GM21367 (cell line): ENCODE measurements around the gene SLC35B4.

Experiments
- ATAC-seq: cut with Tn5 transposase; IDR thresholded peaks from one replicate; pipeline ENCODE4 v1.9.1; 2021; ENCODE audit not compliant: unreplicated experiment

Gene SLC35B4

GRCh38 chr7:134316539-134317344 is at the start of gene SLC35B4:
Gene SLC35B4, minus strand, starts transcription at chr7:134316930. Its CDS starts 179 bp downstream, at chr7:134316751.
- ATAC-seq: peak; percentile 99

- ATAC-seq: no peak
These were observed 49.8 kb upstream of the SLC35B4 start for GRCh38 chr7:134366481-134366880.

DNA sequence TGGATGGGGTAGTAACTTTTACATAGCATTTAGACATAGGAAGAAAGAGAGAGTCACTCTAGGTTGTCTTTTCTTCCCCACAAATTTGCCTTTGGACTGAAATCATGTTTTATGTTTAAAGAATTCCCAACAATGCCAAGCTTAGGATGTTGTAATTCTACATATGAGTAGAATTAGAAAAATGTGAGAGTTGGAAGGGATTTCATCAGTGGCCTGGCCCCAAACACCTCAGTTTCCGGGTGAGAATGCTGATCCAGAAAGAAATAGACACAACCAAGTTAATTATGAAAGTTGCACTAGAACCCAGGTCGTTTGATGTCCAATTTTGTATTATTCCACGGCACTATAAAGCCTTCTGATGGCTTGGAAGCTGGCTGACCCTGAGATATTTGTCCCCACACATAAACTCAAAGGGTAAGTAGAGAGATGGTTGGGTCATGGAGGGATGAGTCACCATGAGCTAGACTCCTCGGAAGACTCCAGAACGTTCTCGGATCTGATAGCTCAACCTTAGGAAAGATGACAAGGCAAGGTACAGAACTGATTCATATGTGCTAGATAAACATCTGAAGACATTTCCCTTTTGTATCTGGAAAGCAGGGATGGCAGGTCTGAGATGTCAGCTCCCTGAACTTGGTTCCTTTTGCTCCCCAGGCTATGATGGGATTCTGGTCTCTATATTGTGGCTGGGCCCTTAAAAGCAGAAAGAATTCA is 48.8 kb upstream of the SLC35B4 start:
- no peak for ATAC-seq

- ATAC-seq: no peak
These were observed 47.9 kb upstream of the SLC35B4 start for GRCh38 chr7:134364619-134365037.

DNA sequence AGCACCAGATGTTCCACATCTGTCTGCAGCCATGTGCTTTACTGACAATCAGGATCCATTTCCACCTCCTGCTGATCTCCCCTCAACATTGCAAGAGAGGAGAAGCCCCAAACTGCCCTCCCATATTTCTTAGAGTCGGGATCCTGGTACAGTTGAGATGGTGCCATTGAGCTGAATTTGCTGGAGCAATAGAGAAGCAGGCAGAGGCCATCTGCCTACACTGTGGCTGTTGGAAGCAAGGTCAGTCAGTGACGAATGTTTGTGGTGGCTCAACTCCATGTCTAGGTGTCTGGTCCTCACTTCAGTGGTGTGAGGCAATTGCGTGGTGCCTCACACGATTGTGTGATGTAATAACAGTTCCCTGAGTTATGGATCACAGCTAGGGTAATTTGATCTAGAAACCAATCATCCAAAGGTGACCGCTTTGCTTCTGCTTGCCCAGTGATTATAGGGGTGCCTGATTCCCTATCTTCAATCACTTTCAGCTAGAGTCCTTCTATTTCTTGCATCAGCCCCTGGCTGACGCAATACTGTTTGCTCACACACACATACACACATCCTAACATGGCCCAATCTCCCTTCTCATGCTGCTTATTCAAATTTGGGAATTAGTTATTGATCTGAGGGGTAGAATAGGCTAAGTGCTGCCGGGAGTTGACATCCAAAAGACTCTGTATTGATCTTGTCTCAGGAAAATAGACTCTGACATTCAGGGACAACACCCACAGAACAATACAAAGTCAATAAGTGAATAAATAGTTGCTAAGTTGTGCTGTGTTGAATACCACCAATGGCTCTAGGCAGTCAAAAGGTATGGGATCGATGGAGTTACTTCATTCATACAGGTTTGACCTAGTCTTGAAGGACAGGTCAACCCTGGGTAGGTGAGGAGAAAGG is 46.1 kb upstream of the SLC35B4 start:
- ATAC-seq: no peak

- ATAC-seq: no peak
These were observed 43.2 kb upstream of the SLC35B4 start for GRCh38 chr7:134359787-134360432.

DNA sequence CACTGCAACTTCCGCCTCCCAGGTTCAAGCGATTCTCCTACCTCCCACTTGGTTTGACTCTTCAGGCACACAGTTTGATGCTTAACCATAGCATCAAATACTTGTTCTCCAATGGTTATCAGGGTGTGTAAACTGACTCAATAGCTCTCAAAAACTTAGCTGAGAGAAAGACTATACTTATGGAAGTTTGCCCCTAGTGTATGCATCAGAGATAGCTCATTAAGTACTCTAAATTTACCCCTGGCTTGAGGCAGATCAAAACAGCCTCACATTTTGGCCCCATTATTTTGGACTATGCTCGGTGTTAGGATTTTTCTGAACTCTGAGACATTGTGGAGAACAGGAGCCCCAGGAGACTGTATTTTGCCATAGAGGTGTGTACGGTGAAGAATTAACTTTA is 40.8 kb upstream of the SLC35B4 start:
- ATAC-seq: no peak

DNA sequence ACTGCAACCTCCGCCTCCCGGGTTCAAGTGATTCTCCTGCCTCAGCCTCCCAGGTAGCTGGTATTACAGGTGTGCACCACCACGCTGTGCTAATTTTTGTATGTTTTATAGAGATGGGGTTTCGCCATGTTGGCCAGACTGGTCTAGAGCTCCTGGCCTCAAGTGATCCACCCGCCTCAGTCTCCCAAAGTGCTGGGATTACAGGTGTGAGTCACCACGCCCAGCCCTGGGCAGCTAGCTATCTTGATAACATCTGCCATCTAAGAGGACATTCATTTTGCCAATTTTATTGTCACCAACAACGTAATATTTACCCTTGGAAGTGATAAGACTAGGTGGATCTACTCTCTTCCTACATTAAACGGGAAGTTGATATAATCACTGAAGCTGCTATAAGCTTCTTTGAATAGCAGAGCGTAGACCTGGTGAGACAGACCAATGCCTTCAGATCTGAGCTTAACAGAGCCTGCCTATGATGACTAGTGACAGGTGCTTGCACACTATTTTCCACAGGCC is 39.7 kb upstream of the SLC35B4 start:
- no peak for ATAC-seq

- ATAC-seq: no peak
These were observed 39.2 kb upstream of the SLC35B4 start for GRCh38 chr7:134355927-134356326.

GRCh38 chr7:134355004-134355525 is 38.3 kb upstream of the SLC35B4 start:
- no peak for ATAC-seq

DNA sequence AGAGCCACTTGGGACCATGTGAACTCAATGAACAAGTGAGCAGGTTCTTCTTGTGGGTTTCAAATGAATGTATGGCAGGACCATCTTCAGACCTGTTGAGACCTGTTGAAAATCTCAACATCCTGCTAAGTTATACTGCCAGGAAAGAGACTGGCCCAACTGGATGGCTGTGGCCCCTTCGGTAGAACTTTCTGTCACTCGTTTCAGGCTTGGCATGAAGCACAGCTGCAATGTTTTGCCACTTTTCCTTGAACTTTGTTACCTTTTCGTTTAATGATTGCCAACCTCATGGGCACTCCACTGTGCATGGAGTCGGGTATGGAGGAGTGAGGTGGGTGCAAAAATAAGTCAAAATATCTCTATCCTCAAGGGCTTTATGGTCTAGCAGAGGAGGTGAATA is 36.7 kb upstream of the SLC35B4 start:
- no peak for ATAC-seq

DNA sequence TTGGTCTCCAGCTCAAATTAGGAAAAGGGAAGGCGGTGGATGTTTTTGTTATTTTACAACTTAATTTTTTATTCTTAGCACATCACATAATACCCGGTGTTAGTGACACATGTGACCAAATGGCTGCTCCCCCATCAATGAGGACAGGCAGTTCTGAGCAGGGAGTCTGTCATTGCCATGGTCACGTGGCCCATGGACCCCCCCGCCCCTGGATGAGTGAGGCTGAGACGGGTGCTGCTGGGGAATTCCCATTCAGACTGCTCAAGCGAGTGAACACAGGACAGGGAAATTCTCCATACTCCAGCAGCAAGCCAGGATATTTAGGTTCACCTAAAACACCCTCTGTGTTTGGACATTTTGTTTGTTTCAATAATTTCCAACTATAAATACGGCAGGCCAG is 34.7 kb upstream of the SLC35B4 start:
- no peak for ATAC-seq

DNA sequence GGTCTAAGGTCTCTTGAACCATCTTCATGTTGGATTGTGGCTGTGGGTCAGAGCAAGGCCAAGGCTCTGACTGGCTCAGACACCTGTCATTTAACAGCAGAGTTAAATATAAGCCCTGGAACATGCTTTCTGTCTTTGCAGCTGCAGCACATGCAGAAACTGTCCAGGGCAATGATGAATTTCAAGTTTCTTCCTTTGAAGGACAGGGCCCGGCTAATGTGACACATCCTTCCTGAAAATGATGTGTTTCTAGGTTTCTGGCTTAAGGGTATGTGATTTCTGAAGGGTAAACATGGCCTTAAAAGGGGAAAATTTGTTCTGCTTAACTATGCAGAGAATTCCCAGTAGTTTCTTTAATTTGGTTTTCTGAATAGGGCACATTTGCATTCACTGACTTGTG is 34.0 kb upstream of the SLC35B4 start:
- no peak for ATAC-seq

- no peak for ATAC-seq
These were observed 30.8 kb upstream of the SLC35B4 start for GRCh38 chr7:134347567-134347966.

GRCh38 chr7:134343796-134344195 is 27.1 kb upstream of the SLC35B4 start:
- ATAC-seq: no peak

- ATAC-seq: no peak
These were observed 26.4 kb upstream of the SLC35B4 start for GRCh38 chr7:134343136-134343535.

GRCh38 chr7:134339475-134339874 is 22.7 kb upstream of the SLC35B4 start:
- ATAC-seq: no peak

- ATAC-seq: no peak
These were observed 21.2 kb upstream of the SLC35B4 start for GRCh38 chr7:134337980-134338379.

GRCh38 chr7:134334408-134334807 is 17.7 kb upstream of the SLC35B4 start:
- ATAC-seq: no peak

GRCh38 chr7:134333943-134334342 is 17.2 kb upstream of the SLC35B4 start:
- no peak for ATAC-seq
